ENCODE data around the gene XYLT1.

GRCh38 chr16:17463335-17463734 lies 7.4 kb downstream of the XYLT1 start:
- TF ChIP-seq, protein P1, sequence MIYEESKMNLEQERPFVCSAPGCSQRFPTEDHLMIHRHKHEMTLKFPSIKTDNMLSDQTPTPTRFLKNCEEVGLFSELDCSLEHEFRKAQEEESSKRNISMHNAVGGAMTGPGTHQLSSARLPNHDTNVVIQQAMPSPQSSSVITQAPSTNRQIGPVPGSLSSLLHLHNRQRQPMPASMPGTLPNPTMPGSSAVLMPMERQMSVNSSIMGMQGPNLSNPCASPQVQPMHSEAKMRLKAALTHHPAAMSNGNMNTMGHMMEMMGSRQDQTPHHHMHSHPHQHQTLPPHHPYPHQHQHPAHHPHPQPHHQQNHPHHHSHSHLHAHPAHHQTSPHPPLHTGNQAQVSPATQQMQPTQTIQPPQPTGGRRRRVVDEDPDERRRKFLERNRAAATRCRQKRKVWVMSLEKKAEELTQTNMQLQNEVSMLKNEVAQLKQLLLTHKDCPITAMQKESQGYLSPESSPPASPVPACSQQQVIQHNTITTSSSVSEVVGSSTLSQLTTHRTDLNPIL (CRISPR knock-in tag; IDR thresholded peaks at IDR 0.05; ENCODE audit: low read depth) = no peak
- TF ChIP-seq OSR1 (CRISPR knock-in tag; IDR thresholded peaks at IDR 0.05) = no peak
- no peak for TF ChIP-seq POU6F1 (CRISPR knock-in tag; IDR thresholded peaks at IDR 0.05; ENCODE audit: borderline replicate concordance, low read depth)
- no peak for TF ChIP-seq CSRNP3 (CRISPR knock-in tag; IDR thresholded peaks at IDR 0.05)
